ENCODE measurements around the gene PRKD1.

DNA sequence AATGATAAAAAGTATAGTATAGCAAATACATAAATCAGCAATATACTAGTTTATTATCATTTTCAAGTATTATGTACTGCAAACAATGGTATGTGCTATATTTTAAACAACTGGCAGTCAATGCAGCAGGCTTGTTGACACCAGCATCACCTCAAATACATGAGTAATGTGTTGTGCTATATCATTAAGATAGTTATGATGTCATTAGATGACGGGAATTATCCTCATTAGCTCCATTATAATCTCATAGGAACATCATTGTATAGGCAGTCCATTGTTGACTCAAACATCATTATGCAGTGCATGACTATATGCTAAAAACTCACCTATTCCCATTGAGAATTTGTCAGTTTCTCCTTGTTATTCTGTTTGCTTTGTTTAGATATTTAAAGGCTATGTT lies 85.4 kb downstream of the PRKD1 start:
- TF ChIP-seq, protein P1, sequence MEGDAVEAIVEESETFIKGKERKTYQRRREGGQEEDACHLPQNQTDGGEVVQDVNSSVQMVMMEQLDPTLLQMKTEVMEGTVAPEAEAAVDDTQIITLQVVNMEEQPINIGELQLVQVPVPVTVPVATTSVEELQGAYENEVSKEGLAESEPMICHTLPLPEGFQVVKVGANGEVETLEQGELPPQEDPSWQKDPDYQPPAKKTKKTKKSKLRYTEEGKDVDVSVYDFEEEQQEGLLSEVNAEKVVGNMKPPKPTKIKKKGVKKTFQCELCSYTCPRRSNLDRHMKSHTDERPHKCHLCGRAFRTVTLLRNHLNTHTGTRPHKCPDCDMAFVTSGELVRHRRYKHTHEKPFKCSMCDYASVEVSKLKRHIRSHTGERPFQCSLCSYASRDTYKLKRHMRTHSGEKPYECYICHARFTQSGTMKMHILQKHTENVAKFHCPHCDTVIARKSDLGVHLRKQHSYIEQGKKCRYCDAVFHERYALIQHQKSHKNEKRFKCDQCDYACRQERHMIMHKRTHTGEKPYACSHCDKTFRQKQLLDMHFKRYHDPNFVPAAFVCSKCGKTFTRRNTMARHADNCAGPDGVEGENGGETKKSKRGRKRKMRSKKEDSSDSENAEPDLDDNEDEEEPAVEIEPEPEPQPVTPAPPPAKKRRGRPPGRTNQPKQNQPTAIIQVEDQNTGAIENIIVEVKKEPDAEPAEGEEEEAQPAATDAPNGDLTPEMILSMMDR (IDR thresholded peaks at IDR 0.05 in 2 of 3, conservative IDR thresholded peaks at IDR 0.05 in 1 of 3; ENCODE audit: borderline replicate concordance in 1 of 3, insufficient read depth in 1 of 3, low read depth in 2 of 3, low read length in 2 of 3): no peak
- TF ChIP-seq POLR2A (IDR thresholded peaks at IDR 0.05; ENCODE audit: borderline replicate concordance, extremely low read depth, insufficient read depth, insufficient read length) (no peak), EZH2 (IDR thresholded peaks at IDR 0.05) (no peak), SP1 (IDR thresholded peaks at IDR 0.05; ENCODE audit: low read depth) (no peak), POLR2AphosphoS5 (IDR thresholded peaks at IDR 0.05; ENCODE audit: low read depth, low read length) (no peak), ELF1 (IDR thresholded peaks at IDR 0.05; ENCODE audit: borderline replicate concordance, low read depth) (no peak), RAD21 (IDR thresholded peaks at IDR 0.05; ENCODE audit: low read depth) (no peak), ZFX (IDR thresholded peaks at IDR 0.05) (no peak), REST (IDR thresholded peaks at IDR 0.05; ENCODE audit: low read depth) (no peak), EZH2phosphoT487 (IDR thresholded peaks at IDR 0.05; ENCODE audit: borderline replicate concordance) (no peak), JUND (IDR thresholded peaks at IDR 0.05) (no peak)
- TF ChIP-seq, protein P2, sequence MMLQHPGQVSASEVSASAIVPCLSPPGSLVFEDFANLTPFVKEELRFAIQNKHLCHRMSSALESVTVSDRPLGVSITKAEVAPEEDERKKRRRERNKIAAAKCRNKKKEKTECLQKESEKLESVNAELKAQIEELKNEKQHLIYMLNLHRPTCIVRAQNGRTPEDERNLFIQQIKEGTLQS (IDR thresholded peaks at IDR 0.05): no peak

Measured in HCT116 (cell line).